Transverse colon (tissue), 4 donors: ENCODE results near the gene CRIP1.

Experiments
- CTCF ChIP-seq, 5 experiments: fragments of 200-600 bp in 3 of 5; fragments of 450-650 bp in 2 of 5; sonication (generic) in 3 of 5; IDR thresholded peaks; 1 replicate in 2 of 5; 2 replicates in 3 of 5; pipeline ENCODE4 v1.5.1; 2016 to 2017; ENCODE audit warnings: antibody characterized with exemption in 5 of 5, inconsistent platforms in 3 of 5, mild to moderate bottlenecking in 2 of 5, moderate library complexity in 1 of 5
- EP300 ChIP-seq: sonication (generic); formaldehyde crosslinking; IDR thresholded peaks from one replicate; pipeline ENCODE4 v1.6.1; 2017; ENCODE audit warnings: antibody characterized with exemption, low read depth
- POLR2AphosphoS5 ChIP-seq, 3 donors: sonication (generic); formaldehyde crosslinking; IDR thresholded peaks; one replicate each; pipeline ENCODE4 v1.6.1; 2016; ENCODE audit warnings: antibody characterized with exemption in 3 of 3

GRCh38 chr14:105499256-105500035, 12.8 kb downstream of the CRIP1 start:
- TF ChIP-seq EP300 (no peak), CTCF (IDR thresholded peaks at IDR 0.05) (no peak), POLR2AphosphoS5 (IDR thresholded peaks at IDR 0.05) (no peak)
